GM12864 (cell line): ENCODE measurements around the gene PCDH9.

ENCODE experiments used
- DNase-seq: peaks from one replicate; pipeline ENCODE4 v3.0.0-alpha.2; 2011; ENCODE audit warnings: low read depth
- H3K4me3 ChIP-seq: 2 replicates; pipeline ENCODE4 v1.5.1; 2011; ENCODE audit warnings: mild to moderate bottlenecking, low read depth, low read length, control low read depth
- CTCF ChIP-seq: IDR thresholded peaks from 2 replicates; pipeline ENCODE4 v1.5.1; 2011; ENCODE audit warnings: low read depth, mild to moderate bottlenecking, moderate library complexity, low read length, control low read depth, inconsistent platforms; ENCODE audit errors: missing control alignments

Gene PCDH9

GRCh38 chr13:67042556-67042955 is 187.6 kb downstream of the PCDH9 start:
- no peak for TF ChIP-seq CTCF
- H3K4me3 ChIP-seq: no peak overlapping the region
- no peak for DNase-seq

GRCh38 chr13:67036699-67037457 is 193.3 kb downstream of the PCDH9 start:
- no peak for DNase-seq
- no peak overlapping the region for H3K4me3 ChIP-seq
- TF ChIP-seq CTCF: no peak

GRCh38 chr13:67033170-67033569 is 197.0 kb downstream of the PCDH9 start:
- TF ChIP-seq CTCF: no peak
- no peak for DNase-seq
- H3K4me3 ChIP-seq: no peak overlapping the region; the same call in 1 of the 2 replicates

- H3K4me3 ChIP-seq: no peak overlapping the region
- no peak for TF ChIP-seq CTCF
- no peak for DNase-seq
Measured at GRCh38 chr13:67023130-67023876, 206.8 kb downstream of the PCDH9 start.

- DNase-seq: no peak
- no peak overlapping the region for H3K4me3 ChIP-seq
- TF ChIP-seq CTCF: no peak
Measured at GRCh38 chr13:67018775-67019174, 211.4 kb downstream of the PCDH9 start.

GRCh38 chr13:67017276-67017675 is 212.9 kb downstream of the PCDH9 start:
- no peak for DNase-seq
- no peak overlapping the region for H3K4me3 ChIP-seq
- TF ChIP-seq CTCF: no peak
